ENCODE measurements around the gene CFAP157.
"Not testable (repeated sequence)": the region's sequence is repeated elsewhere in the genome, so short reads cannot be mapped to it uniquely, and the experiment has no call there.

The CFAP157 gene

GRCh38 chr9:127734747-127735529 is 28.1 kb downstream of the CFAP157 start, which contains the start of gene TOR2A:
TOR2A (minus strand) TSS chr9:127735294; CDS start chr9:127735270, 24 bp downstream.
- peak; percentile 97 to 98 (median 98) for DNase-seq (ENCODE audit: low read depth in 2 of 3, low spot score in 1 of 3)

- no peak for DNase-seq (ENCODE audit: low read depth in 2 of 3, low spot score in 1 of 3)
These were observed 28.9 kb downstream of the CFAP157 start for GRCh38 chr9:127735530-127736185.

GRCh38 chr9:127738666-127739065 is 31.9 kb downstream of the CFAP157 start:
- DNase-seq (ENCODE audit: low read depth in 2 of 3, low spot score in 1 of 3), result no peak

GRCh38 chr9:127739614-127740330 is 33.0 kb downstream of the CFAP157 start:
- DNase-seq (ENCODE audit: low read depth in 2 of 3, low spot score in 1 of 3), result no peak

GRCh38 chr9:127741831-127742434 is 35.1 kb downstream of the CFAP157 start:
- no peak for DNase-seq (ENCODE audit: low read depth in 2 of 3, low spot score in 1 of 3)

GRCh38 chr9:127742435-127743088 is 35.8 kb downstream of the CFAP157 start:
- no peak for DNase-seq (ENCODE audit: low read depth in 2 of 3, low spot score in 1 of 3)

- no peak for DNase-seq (ENCODE audit: low read depth in 2 of 3, low spot score in 1 of 3)
These were observed 37.8 kb downstream of the CFAP157 start for GRCh38 chr9:127744398-127745110.

GRCh38 chr9:127746959-127747569 is 40.3 kb downstream of the CFAP157 start:
- no peak for DNase-seq (ENCODE audit: low read depth in 2 of 3, low spot score in 1 of 3)

GRCh38 chr9:127749090-127749787 is 42.5 kb downstream of the CFAP157 start:
- DNase-seq (ENCODE audit: low read depth in 2 of 3, low spot score in 1 of 3), result no peak

- no peak for DNase-seq (ENCODE audit: low read depth in 2 of 3, low spot score in 1 of 3)
These were observed 44.7 kb downstream of the CFAP157 start for GRCh38 chr9:127751269-127752054.

GRCh38 chr9:127753148-127753547 is 46.4 kb downstream of the CFAP157 start:
- no peak for DNase-seq (ENCODE audit: low read depth in 2 of 3, low spot score in 1 of 3)

GRCh38 chr9:127753622-127754021 is 46.8 kb downstream of the CFAP157 start:
- no peak for DNase-seq (ENCODE audit: low read depth in 2 of 3, low spot score in 1 of 3)

GRCh38 chr9:127754099-127755060 is 47.6 kb downstream of the CFAP157 start:
- no peak for DNase-seq (ENCODE audit: low read depth in 2 of 3, low spot score in 1 of 3)

- no peak for DNase-seq (ENCODE audit: low read depth in 2 of 3, low spot score in 1 of 3)
These were observed 48.6 kb downstream of the CFAP157 start for GRCh38 chr9:127755061-127756060.

- DNase-seq (ENCODE audit: low read depth in 2 of 3, low spot score in 1 of 3), result no peak
These were observed 49.4 kb downstream of the CFAP157 start for GRCh38 chr9:127756233-127756632.

GRCh38 chr9:127756776-127757175 is 50.0 kb downstream of the CFAP157 start:
- DNase-seq (ENCODE audit: low read depth in 2 of 3, low spot score in 1 of 3), result not testable (repeated sequence)
